Suprapubic skin (tissue), 4 donors: ENCODE measurements around the gene LRRC18. TPM values are rescaled to one million over a fixed set of nuclear protein-coding genes. Genes with fewer than 3 reads are reported as not detected.

Experiments used
- DNase-seq, 2 donors: peaks; one replicate each; pipeline ENCODE4 v3.0.0-alpha.2; 2019; ENCODE audit warnings: low spot score in 2 of 2
- H3K27ac ChIP-seq: fragments of 200-600 bp; sonication (generic); one replicate; pipeline ENCODE4 v1.5.1; 2019
- H3K27me3 ChIP-seq: fragments of 200-600 bp; sonication (generic); one replicate; pipeline ENCODE4 v1.5.1; 2019
- H3K36me3 ChIP-seq: fragments of 200-600 bp; sonication (generic); one replicate; pipeline ENCODE4 v1.5.1; 2019
- H3K4me1 ChIP-seq: fragments of 200-600 bp; sonication (generic); one replicate; pipeline ENCODE4 v1.5.1; 2019
- H3K4me3 ChIP-seq: fragments of 200-600 bp; sonication (generic); one replicate; pipeline ENCODE4 v1.5.1; 2019; ENCODE audit warnings: mild to moderate bottlenecking
- H3K9me3 ChIP-seq: fragments of 200-600 bp; sonication (generic); one replicate; pipeline ENCODE4 v1.5.1; 2019
- CTCF ChIP-seq, 2 donors: fragments of 200-600 bp in 1 of 2; fragments of 450-650 bp in 1 of 2; sonication (generic) in 1 of 2; IDR thresholded peaks; one replicate each; pipeline ENCODE4 v1.5.1; 2016 to 2019; ENCODE audit warnings: antibody characterized with exemption in 2 of 2, mild to moderate bottlenecking in 1 of 2, moderate library complexity in 1 of 2
- EP300 ChIP-seq: sonication (generic); formaldehyde crosslinking; IDR thresholded peaks from one replicate; pipeline ENCODE4 v1.6.1; 2017; ENCODE audit warnings: antibody characterized with exemption
- POLR2A ChIP-seq, 2 donors: fragments of 450-650 bp; IDR thresholded peaks; one replicate each; pipeline ENCODE4 v1.6.1; 2017; ENCODE audit warnings: antibody characterized with exemption in 2 of 2, mild to moderate bottlenecking in 2 of 2, moderate library complexity in 2 of 2
- POLR2AphosphoS5 ChIP-seq, 3 donors: sonication (generic); formaldehyde crosslinking; IDR thresholded peaks; one replicate each; pipeline ENCODE4 v1.6.1; 2017; ENCODE audit warnings: antibody characterized with exemption in 3 of 3
- WGBS: methylation state at CpG from one replicate; pipeline ENCODE4 v1.1.5; 2018; 5-methylcytosine and 5-hydroxymethylcytosine counted together
- total RNA-seq, 4 donors: library from RNA; depleted of rRNA; stranded (reverse); fragments of >200 nt; gene quantifications; one replicate each; pipeline ENCODE4 v1.1.0, GENCODE V29; 2016

Gene LRRC18
- total RNA-seq, 4 donors from 2014 or later, result not detected

- H3K9me3 ChIP-seq, result no peaks in the 10 kb centered on the region
- no peak overlapping the region for H3K4me3 ChIP-seq
- H3K36me3 ChIP-seq, result no peaks in the 10 kb centered on the region
- no peaks in the 10 kb centered on the region for H3K27me3 ChIP-seq
- H3K4me1 ChIP-seq, result no peaks in the 10 kb centered on the region
- H3K27ac ChIP-seq, result no peak overlapping the region
- 92% methylated on average over 2 of the region's 2 CpGs for WGBS
- TF ChIP-seq EP300, result no peak
- no peak for TF ChIP-seq POLR2AphosphoS5 (IDR thresholded peaks at IDR 0.05)
- TF ChIP-seq CTCF (IDR thresholded peaks at IDR 0.05), result no peak
- TF ChIP-seq POLR2A (IDR thresholded peaks at IDR 0.05), result no peak
- no peak for DNase-seq
Measured at GRCh38 chr10:48882881-48883280, 56.8 kb downstream of the LRRC18 start.

- DNase-seq, result no peak
- Histone ChIP-seq H3K27me3 (no peaks in the 10 kb centered on the region), H3K4me1 (no peaks in the 10 kb centered on the region), H3K27ac (no peak overlapping the region), H3K36me3 (no peaks in the 10 kb centered on the region), H3K4me3 (no peak overlapping the region), H3K9me3 (no peaks in the 10 kb centered on the region)
- no peak for TF ChIP-seq EP300
- TF ChIP-seq POLR2AphosphoS5 (IDR thresholded peaks at IDR 0.05), result no peak
- no peak for TF ChIP-seq POLR2A (IDR thresholded peaks at IDR 0.05)
- no peak for TF ChIP-seq CTCF (IDR thresholded peaks at IDR 0.05)
- no CpG with 5 or more reads among the region's 1 CpG for WGBS
Measured at GRCh38 chr10:48881937-48882336, 57.7 kb downstream of the LRRC18 start.

- 68% methylated on average over 10 of the region's 11 CpGs for WGBS
- H3K4me3 ChIP-seq, result no peak overlapping the region
- no peaks in the 10 kb centered on the region for H3K36me3 ChIP-seq
- no peaks in the 10 kb centered on the region for H3K9me3 ChIP-seq
- H3K27ac ChIP-seq, result no peak overlapping the region
- no peaks in the 10 kb centered on the region for H3K4me1 ChIP-seq
- TF ChIP-seq POLR2AphosphoS5 (IDR thresholded peaks at IDR 0.05), result no peak
- no peak for TF ChIP-seq EP300
- no peak for TF ChIP-seq POLR2A (IDR thresholded peaks at IDR 0.05)
- no peak for TF ChIP-seq CTCF (IDR thresholded peaks at IDR 0.05)
- DNase-seq, result no peak
- no peaks in the 10 kb centered on the region for H3K27me3 ChIP-seq
Measured at GRCh38 chr10:48880016-48880705, 59.5 kb downstream of the LRRC18 start.

- 64% methylated on average over 5 of the region's 5 CpGs for WGBS
- no peaks in the 10 kb centered on the region for H3K27me3 ChIP-seq
- no peak for DNase-seq
- H3K36me3 ChIP-seq, result no peaks in the 10 kb centered on the region
- no peak overlapping the region for H3K27ac ChIP-seq
- no peaks in the 10 kb centered on the region for H3K9me3 ChIP-seq
- no peaks in the 10 kb centered on the region for H3K4me1 ChIP-seq
- H3K4me3 ChIP-seq, result no peak overlapping the region
- no peak for TF ChIP-seq CTCF (IDR thresholded peaks at IDR 0.05)
- no peak for TF ChIP-seq EP300
- TF ChIP-seq POLR2AphosphoS5 (IDR thresholded peaks at IDR 0.05), result no peak
- TF ChIP-seq POLR2A (IDR thresholded peaks at IDR 0.05), result no peak
Measured at GRCh38 chr10:48879451-48879850, 60.2 kb downstream of the LRRC18 start.

GRCh38 chr10:48878091-48878490 lies 61.5 kb downstream of the LRRC18 start:
- Histone ChIP-seq H3K4me1 (no peaks in the 10 kb centered on the region), H3K4me3 (no peak overlapping the region)
- 86% methylated on average over 3 of the region's 3 CpGs for WGBS

More at GRCh38 chr10:48878091-48878490, 61.5 kb downstream of the LRRC18 start:
- Histone ChIP-seq H3K27me3 (no peaks in the 10 kb centered on the region), H3K36me3 (no peaks in the 10 kb centered on the region), H3K27ac (no peak overlapping the region), H3K9me3 (no peaks in the 10 kb centered on the region)
- TF ChIP-seq POLR2AphosphoS5 (IDR thresholded peaks at IDR 0.05) (no peak), CTCF (IDR thresholded peaks at IDR 0.05) (no peak), EP300 (no peak), POLR2A (IDR thresholded peaks at IDR 0.05) (no peak)
- no peak for DNase-seq
